GM13977 (cell line): ENCODE data around the gene DNAH10.

Experiments
- DNase-seq: peaks from one replicate; pipeline ENCODE4 v3.0.0; 2012; ENCODE audit warnings: low spot score
- CTCF ChIP-seq: IDR thresholded peaks from 2 replicates; pipeline ENCODE4 v1.5.1; 2012; ENCODE audit warnings: mild to moderate bottlenecking, control low read depth; ENCODE audit not compliant: insufficient read depth; ENCODE audit errors: extremely low read depth, missing control alignments
- in situ Hi-C: fragments of 300-500 bp; cut with MboI; formaldehyde crosslinking; loops from one replicate; pipeline ENCODE4 v1.12.0; 2022; ENCODE audit warnings: low sequenced_read_pairs, low pct_unique_long_range_greater_than_20kb, mixed read lengths, inconsistent platforms; ENCODE audit not compliant: unreplicated experiment

Gene DNAH10

GRCh38 chr12:123799227-123799626 is 37.1 kb downstream of the DNAH10 start:
- in situ Hi-C loops, result no loop called here
- no peak for TF ChIP-seq CTCF
- no peak for DNase-seq

- peak; percentile 39 for TF ChIP-seq CTCF
- in situ Hi-C loops, result no loop called here
- DNase-seq, result peak; percentile 30
These were observed 39.6 kb downstream of the DNAH10 start for GRCh38 chr12:123801573-123802178.

GRCh38 chr12:123805173-123805572 is 43.1 kb downstream of the DNAH10 start:
- no peak for DNase-seq
- TF ChIP-seq CTCF, result no peak
- in situ Hi-C loops, result no loop called here

- in situ Hi-C loops, result no loop called here
- no peak for DNase-seq
- no peak for TF ChIP-seq CTCF
These were observed 44.9 kb downstream of the DNAH10 start for GRCh38 chr12:123807002-123807401.

GRCh38 chr12:123807670-123808069 is 45.6 kb downstream of the DNAH10 start:
- DNase-seq, result no peak
- TF ChIP-seq CTCF, result no peak
- in situ Hi-C loops, result no loop called here

- no peak for DNase-seq
- in situ Hi-C loops, result no loop called here
- TF ChIP-seq CTCF, result no peak
These were observed 46.1 kb downstream of the DNAH10 start for GRCh38 chr12:123808167-123808566.
